Activated T-helper 2 cell treated with anti-CD3 and anti-CD28 coated beads, Interferon-gamma antibody, Interleukin-2, Interleukin-4, amounts not matched to agents 10 μg/mL and 5 μg/mL and 100 μg/mL, durations not matched to agents 14 hours and 24 hours and 36 hours (primary cell): ENCODE data around the gene TSC1. TPM values are rescaled to one million over a fixed set of nuclear protein-coding genes. Genes with fewer than 3 reads are reported as not detected.

Source experiments
- DNase-seq: peaks from one replicate; pipeline ENCODE4 v3.0.0; 2021; ENCODE audit warnings: low spot score
- H3K27ac Mint-ChIP-seq: one replicate; pipeline ENCODE4 v1.8.0; 2021; ENCODE audit warnings: mixed read lengths
- H3K27me3 Mint-ChIP-seq: one replicate; pipeline ENCODE4 v1.8.0; 2021; ENCODE audit warnings: low read depth, mixed read lengths
- H3K36me3 Mint-ChIP-seq: one replicate; pipeline ENCODE4 v1.8.0; 2021; ENCODE audit warnings: low read depth, mixed read lengths
- H3K4me1 Mint-ChIP-seq: one replicate; pipeline ENCODE4 v1.8.0; 2021; ENCODE audit warnings: low read depth, mixed read lengths
- H3K4me3 Mint-ChIP-seq: one replicate; pipeline ENCODE4 v1.8.0; 2021; ENCODE audit warnings: low read depth, mild to moderate bottlenecking, moderate library complexity, mixed read lengths
- H3K9me3 Mint-ChIP-seq: one replicate; pipeline ENCODE4 v1.8.0; 2021; ENCODE audit warnings: mixed read lengths
- intact Hi-C: fragments of 100-400 bp; cut with micrococcal nuclease; formaldehyde crosslinking; loops from one replicate; pipeline ENCODE4 v1.15.1; 2023
- total RNA-seq: library from RNA; stranded (reverse); gene quantifications from 2 replicates; pipeline ENCODE4 v1.2.3, GENCODE V29; 2022

The TSC1 gene
- total RNA-seq, 1 donor from 2014 or later = 29.1 TPM

DNA sequence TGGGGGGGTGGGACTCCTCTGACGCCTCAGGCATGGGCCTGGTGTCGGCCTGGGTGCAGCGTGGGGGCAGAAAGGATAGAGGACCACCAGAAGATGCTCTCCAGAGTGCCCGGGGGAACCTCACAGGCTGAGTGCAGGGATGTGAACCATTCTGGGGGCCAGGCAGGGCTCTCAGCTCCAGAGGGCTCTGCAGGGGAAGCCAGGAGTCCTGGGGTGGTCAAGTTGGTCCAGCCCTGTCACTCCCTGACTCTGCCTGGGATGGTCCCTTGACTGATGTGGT is 40.6 kb upstream of the TSC1 start:
- H3K27me3 Mint-ChIP-seq = peaks cover 25% of the 10 kb centered on the region
- H3K27ac Mint-ChIP-seq = no peak overlapping the region
- no peak overlapping the region for H3K4me3 Mint-ChIP-seq
- peaks cover 1% of the 10 kb centered on the region for H3K9me3 Mint-ChIP-seq
- H3K36me3 Mint-ChIP-seq = no peaks in the 10 kb centered on the region
- intact Hi-C loops = no loop called here
- DNase-seq = no peak
- H3K4me1 Mint-ChIP-seq = no peaks in the 10 kb centered on the region

DNA sequence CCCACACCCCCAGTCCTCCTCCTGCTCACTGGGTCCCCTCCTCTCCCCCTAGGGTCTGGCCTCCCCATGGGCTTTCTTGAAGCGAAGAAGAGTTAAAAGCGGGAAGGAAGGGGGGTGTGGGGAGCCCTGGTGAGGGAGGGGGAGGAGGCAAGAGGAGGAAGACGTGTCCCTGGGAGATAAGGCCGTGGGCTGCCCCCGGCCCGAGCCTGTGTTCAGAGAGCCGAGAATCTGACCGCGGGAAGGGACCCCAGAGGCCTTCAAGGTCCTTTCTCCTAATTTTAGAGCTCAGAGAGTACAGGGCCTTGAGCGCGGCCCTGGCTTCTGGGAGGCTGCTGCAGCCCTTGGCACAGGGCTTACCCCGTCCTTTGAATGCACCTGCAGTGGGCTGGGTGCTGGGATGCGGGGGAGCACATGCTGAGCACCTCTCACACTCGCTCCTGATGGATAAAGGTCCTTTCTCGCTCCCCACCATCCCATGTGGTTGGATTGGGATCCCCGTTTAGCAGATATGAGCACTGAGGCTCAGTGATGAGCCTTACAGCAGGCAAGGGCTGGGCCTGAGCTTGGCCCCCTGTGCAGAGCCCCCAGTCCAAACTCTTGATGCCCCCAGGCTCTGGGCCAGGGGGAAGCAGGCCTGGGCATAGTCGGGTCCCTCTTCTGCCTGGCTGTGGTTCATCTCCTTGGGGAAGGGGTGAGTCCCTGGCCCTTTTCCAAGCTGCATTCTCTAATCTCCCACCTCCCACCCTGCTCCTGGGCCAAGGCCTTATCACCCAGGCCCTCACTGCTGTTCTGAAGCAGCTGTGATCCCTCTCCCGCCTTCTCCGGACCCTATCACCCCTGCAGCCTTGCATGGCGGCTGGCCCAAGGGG is 40.0 kb upstream of the TSC1 start:
- H3K9me3 Mint-ChIP-seq = no peaks in the 10 kb centered on the region
- no peaks in the 10 kb centered on the region for H3K4me1 Mint-ChIP-seq
- no peaks in the 10 kb centered on the region for H3K36me3 Mint-ChIP-seq
- no peak overlapping the region for H3K27ac Mint-ChIP-seq
- H3K27me3 Mint-ChIP-seq = peaks cover 30% of the 10 kb centered on the region
- intact Hi-C loops = no loop called here
- H3K4me3 Mint-ChIP-seq = no peak overlapping the region
- no peak for DNase-seq

DNA sequence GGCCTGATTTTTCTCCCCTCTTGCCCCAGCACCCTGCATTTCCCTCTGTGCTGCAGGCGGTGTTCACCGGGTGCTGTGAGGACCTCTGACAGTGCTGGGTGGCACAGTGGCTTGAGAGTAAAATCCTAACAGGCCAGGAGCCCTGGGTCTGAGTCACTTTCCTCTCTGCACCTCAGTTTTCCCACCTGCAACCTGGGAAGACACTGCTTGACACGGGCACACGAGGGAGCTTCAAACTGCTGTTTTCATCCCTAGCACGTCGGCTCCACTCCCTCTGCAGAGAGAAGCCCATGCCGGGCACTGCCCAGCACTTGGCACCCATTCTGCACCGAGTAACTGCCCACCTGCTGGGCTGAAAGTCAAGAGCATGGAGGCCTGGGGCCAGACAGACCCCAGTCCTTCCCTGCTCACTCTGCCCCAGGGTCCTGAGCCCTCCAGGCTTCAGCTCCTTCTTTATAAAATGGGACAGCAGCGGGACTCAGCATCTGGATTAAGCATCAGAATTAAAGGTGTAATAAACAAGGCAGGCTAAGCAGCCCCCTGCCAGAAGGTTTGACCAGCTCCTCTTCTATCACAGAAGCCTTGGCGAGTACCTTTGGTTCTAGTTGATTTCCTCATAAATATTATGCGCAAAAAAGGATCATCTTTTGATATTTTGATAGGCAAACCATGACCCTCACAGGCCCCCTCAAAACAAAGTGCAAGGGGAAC is 39.2 kb upstream of the TSC1 start:
- Mint-ChIP-seq H3K4me3 (no peak overlapping the region), H3K27me3 (peaks cover 36% of the 10 kb centered on the region), H3K9me3 (no peaks in the 10 kb centered on the region), H3K27ac (no peak overlapping the region), H3K36me3 (no peaks in the 10 kb centered on the region), H3K4me1 (no peaks in the 10 kb centered on the region)
- intact Hi-C loops = no loop called here
- no peak for DNase-seq

DNA sequence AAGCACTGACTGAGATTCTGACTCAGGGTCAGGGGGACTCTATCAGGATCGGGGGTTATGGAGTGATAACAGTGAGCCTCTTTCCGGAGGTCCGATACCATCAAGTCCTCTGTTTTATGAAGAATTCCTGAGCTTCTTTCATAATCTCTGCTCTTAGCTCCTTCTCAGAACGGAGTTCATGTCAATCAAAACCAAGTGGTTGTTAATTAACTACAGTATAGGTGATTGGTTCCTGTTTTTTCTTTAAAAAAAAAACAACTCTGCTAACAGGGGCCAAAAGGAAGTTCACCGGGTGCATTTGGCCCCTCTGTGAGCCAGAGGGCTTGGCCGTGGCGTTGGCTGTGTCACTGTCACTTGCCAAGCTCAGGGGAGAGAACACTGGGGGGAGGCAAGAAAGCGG is 38.0 kb upstream of the TSC1 start:
- H3K4me1 Mint-ChIP-seq = no peaks in the 10 kb centered on the region
- H3K27me3 Mint-ChIP-seq = peaks cover 46% of the 10 kb centered on the region
- no peak overlapping the region for H3K27ac Mint-ChIP-seq
- H3K36me3 Mint-ChIP-seq = no peaks in the 10 kb centered on the region
- DNase-seq = no peak
- intact Hi-C loops = no loop called here
- H3K4me3 Mint-ChIP-seq = no peak overlapping the region
- H3K9me3 Mint-ChIP-seq = no peaks in the 10 kb centered on the region

DNA sequence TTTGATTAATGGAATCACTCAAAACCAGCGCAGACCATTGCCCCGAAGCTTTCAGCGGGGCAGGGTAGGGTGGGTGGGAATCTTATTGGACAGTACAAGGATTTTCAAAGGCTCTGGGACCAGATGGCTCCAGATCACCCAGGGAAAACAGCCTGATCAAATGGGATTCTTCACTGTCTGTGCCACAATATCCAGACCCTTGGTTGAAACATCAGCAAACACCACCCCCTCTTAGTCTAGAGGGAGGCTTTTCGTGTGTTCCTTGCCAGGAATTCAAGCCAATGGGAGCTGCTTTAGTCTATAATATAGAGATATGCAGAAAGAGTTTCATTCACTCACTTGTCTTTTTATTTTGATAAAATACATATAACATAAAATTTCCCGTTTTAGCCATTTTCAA is 35.7 kb upstream of the TSC1 start:
- Mint-ChIP-seq H3K27ac (no peak overlapping the region), H3K9me3 (no peaks in the 10 kb centered on the region), H3K4me3 (no peak overlapping the region), H3K4me1 (no peaks in the 10 kb centered on the region), H3K27me3 (peaks cover 51% of the 10 kb centered on the region), H3K36me3 (no peaks in the 10 kb centered on the region)
- no peak for DNase-seq
- intact Hi-C loops = no loop called here

DNA sequence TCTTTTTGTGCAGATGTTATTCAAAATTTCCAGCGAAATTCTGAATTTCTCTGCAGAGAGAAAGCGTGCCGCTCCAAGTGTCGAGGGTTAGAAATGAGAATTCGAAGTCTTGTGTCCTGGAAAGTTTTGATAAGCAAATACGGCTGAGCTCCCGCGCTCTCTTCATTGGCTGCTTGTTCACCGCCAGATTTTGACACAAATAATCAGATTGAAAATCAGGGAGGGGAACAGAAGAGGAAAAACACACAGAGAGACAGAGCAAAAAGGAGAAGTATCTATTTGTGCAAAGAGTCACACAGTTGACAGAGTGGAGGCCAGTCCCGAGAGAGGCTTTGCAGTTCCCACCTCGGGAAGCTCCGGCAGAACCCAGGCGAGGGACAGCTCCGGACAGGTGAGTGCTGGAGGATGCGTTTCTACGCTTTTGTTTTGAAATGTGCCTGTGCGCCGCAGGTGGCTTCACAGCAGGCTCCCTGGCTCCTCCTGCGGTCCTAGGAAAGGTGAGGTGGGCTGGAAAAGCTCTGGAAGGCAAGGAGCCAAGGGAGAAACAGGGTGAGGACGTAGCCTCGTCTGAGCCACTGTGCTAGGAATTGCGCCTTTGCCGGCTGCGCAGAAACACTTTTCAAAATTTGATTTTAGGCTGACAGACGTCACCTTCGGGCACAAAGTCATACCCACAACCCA is 34.2 kb upstream of the TSC1 start, which contains the start of gene GFI1B:
GFI1B (plus strand) TSS at position 244 of the 681 bp plus-strand sequence. CDS start 7,985 bp downstream, outside the sequence.
- H3K27me3 Mint-ChIP-seq = peaks cover 51% of the 10 kb centered on the region
- no peak within 1 kb of the TSS for H3K4me3 Mint-ChIP-seq
- no peaks in the 10 kb centered on the region for H3K36me3 Mint-ChIP-seq
- no peaks in the 10 kb centered on the region for H3K4me1 Mint-ChIP-seq
- no peak for DNase-seq
- no peaks in the 10 kb centered on the region for H3K9me3 Mint-ChIP-seq
- no peak within 1 kb of the TSS for H3K27ac Mint-ChIP-seq
- intact Hi-C loops = loop anchor here (10.0 kb wide), 1 partner anchor 174 kb away; no protein-coding TSS in a partner anchor

DNA sequence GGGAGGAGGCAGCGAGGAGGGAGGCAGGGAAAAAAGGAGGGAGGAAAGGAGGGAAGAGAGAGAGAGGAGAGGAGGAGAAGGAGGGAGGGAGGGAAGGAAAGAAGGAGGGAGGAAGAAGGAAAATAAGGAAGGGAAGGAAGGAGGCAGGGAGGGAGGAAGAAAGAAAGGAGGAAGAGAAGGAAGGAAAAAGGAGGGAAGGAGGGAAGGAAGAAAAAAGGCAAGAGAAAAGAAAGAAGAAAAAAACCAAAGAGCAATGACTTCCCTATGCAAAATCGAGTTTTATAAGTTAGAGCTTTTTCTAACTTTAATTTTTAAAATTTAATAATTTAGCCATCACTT is 33.7 kb upstream of the TSC1 start:
- H3K9me3 Mint-ChIP-seq = no peaks in the 10 kb centered on the region
- intact Hi-C loops = loop anchor here (10.0 kb wide), 1 partner anchor 173 kb away; no protein-coding TSS in a partner anchor
- H3K27ac Mint-ChIP-seq = no peak overlapping the region
- no peaks in the 10 kb centered on the region for H3K36me3 Mint-ChIP-seq
- H3K4me3 Mint-ChIP-seq = no peak overlapping the region
- DNase-seq = no peak
- no peaks in the 10 kb centered on the region for H3K4me1 Mint-ChIP-seq
- peaks cover 48% of the 10 kb centered on the region for H3K27me3 Mint-ChIP-seq

DNA sequence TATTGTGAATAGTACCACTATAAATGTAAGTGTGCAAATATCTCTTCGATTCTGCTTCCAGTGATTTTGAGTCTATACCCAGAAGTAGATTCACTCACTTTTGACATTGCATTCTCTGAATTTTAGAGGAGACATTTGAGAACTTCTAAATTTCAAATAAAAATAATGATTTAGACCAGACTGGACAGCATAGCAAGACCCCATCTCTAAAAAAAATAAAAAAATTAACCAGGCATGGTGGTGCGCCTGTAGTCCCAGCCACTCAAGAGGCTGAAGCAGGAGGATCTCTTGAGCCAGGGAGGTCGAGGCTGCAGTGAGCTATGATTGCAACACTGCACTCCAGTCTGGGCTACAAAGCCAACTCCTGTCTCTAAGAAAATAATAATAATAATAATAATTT is 32.2 kb upstream of the TSC1 start:
- H3K4me3 Mint-ChIP-seq = no peak overlapping the region
- intact Hi-C loops = loop anchor here (10.0 kb wide), 1 partner anchor 172 kb away; no protein-coding TSS in a partner anchor
- DNase-seq = no peak
- peaks cover 44% of the 10 kb centered on the region for H3K27me3 Mint-ChIP-seq
- H3K36me3 Mint-ChIP-seq = no peaks in the 10 kb centered on the region
- no peaks in the 10 kb centered on the region for H3K9me3 Mint-ChIP-seq
- no peak overlapping the region for H3K27ac Mint-ChIP-seq
- no peaks in the 10 kb centered on the region for H3K4me1 Mint-ChIP-seq

DNA sequence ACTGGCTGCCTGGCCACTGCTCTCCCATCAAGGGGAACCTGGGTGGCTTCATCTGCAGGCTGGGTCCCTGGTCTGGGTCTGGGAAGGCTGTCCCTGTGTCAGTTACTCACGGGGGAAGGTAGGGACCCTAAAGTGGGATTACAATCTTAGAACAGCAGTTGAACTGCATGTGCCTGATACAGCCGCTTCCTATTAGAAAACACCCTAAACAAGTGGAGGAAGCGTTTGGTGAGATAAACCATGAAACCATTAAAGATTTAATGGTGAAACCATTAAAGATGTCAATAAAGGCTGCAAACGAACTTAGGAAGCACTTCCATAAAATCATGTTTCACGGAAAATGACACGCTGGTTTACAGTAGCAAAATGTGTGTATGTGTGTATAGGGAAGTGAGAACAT is 31.5 kb upstream of the TSC1 start:
- H3K27ac Mint-ChIP-seq = no peak overlapping the region
- intact Hi-C loops = loop anchor here (10.0 kb wide), 1 partner anchor 171 kb away; no protein-coding TSS in a partner anchor
- no peak overlapping the region for H3K4me3 Mint-ChIP-seq
- no peaks in the 10 kb centered on the region for H3K9me3 Mint-ChIP-seq
- H3K4me1 Mint-ChIP-seq = no peaks in the 10 kb centered on the region
- no peak for DNase-seq
- H3K36me3 Mint-ChIP-seq = no peaks in the 10 kb centered on the region
- peaks cover 40% of the 10 kb centered on the region for H3K27me3 Mint-ChIP-seq

DNA sequence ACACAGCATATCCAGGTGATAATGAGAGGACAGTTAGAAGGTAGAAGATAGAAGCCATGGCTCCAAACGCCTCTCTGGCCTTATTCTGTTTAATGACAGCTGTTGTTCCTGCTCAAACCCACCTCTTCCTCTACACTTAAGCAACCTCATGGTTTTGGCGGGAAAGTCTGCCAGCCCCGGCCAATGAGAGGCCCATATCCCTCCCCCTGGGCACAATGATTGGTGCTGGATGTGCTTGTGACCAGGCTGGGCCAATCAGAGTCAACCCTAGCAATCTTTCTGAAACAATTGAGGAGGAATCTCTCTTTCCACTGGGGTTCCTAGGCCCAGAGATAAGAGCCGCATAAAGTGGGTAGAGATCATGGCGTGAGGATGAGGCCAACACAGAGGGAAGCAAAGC is 29.3 kb upstream of the TSC1 start:
- Mint-ChIP-seq H3K4me1 (no peaks in the 10 kb centered on the region), H3K27me3 (peaks cover 26% of the 10 kb centered on the region), H3K4me3 (no peak overlapping the region), H3K27ac (no peak overlapping the region), H3K9me3 (no peaks in the 10 kb centered on the region), H3K36me3 (no peaks in the 10 kb centered on the region)
- intact Hi-C loops = loop anchor here (10.0 kb wide), 1 partner anchor 169 kb away; no protein-coding TSS in a partner anchor
- DNase-seq = no peak

DNA sequence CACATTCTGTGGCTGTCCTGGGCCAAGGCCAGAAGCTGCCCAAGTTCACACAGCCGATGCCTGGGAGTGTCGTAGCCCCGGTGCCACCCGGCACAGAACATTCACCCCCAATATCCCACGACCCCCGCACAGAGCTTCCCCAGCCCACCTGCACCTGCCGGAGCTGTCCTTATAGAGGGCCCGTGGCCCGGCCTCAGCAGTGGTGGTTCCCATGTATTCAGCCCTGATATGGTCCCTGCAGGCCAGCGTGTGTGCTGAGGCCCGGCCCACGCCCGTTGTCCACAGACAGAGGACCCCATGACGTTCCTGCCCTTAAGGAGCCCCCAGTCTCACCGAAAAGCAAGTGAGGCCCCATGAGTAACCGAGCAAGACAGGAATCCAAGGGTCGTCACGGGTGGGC is 28.8 kb upstream of the TSC1 start:
- Mint-ChIP-seq H3K9me3 (no peaks in the 10 kb centered on the region), H3K27me3 (peaks cover 22% of the 10 kb centered on the region), H3K4me1 (no peaks in the 10 kb centered on the region), H3K36me3 (no peaks in the 10 kb centered on the region), H3K27ac (no peak overlapping the region), H3K4me3 (no peak overlapping the region)
- intact Hi-C loops = loop anchor here (10.0 kb wide), 1 partner anchor 168 kb away; no protein-coding TSS in a partner anchor
- no peak for DNase-seq

DNA sequence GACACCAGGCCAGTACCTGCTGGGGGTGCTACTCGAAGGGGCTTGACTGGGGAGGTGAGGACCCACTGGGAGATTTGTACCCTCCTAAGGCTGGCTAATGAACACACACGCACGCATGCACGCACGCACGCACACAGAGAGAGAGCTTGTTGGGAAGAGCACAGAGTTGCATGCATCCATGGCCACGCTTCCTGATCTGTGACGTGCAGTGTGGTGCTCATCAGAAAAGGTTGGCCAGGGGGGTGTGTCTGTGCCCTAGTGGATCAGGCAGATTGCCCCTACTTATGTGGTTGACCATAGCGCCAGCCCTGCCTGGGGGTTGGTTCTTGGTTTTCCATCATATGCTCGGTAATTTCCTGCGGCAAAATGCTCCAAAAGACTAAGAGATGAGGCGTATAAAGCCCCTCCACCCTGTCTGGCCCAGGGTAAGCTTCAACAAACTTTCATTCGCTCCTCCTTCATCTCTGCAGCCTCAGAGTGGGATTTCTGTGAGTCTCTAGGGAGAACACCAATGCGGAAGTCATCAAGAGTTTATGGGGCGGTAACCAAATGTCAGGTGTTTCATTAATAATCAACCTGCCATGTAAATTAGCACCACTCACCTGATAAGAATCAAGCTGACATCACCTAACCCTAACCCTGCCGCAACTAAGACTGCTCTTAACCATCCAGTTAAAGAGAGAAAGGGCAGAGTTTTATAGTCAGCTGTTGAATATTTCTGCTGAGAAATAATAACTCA is 26.1 kb upstream of the TSC1 start:
- no peak overlapping the region for H3K4me3 Mint-ChIP-seq
- no peaks in the 10 kb centered on the region for H3K9me3 Mint-ChIP-seq
- peaks cover 15% of the 10 kb centered on the region for H3K27me3 Mint-ChIP-seq
- no peak for DNase-seq
- no peaks in the 10 kb centered on the region for H3K4me1 Mint-ChIP-seq
- H3K36me3 Mint-ChIP-seq = no peaks in the 10 kb centered on the region
- intact Hi-C loops = loop anchor here (10.0 kb wide), 1 partner anchor 166 kb away; no protein-coding TSS in a partner anchor
- H3K27ac Mint-ChIP-seq = no peak overlapping the region
